ENCODE measurements around the gene CUTA.

Gene CUTA, protein sequence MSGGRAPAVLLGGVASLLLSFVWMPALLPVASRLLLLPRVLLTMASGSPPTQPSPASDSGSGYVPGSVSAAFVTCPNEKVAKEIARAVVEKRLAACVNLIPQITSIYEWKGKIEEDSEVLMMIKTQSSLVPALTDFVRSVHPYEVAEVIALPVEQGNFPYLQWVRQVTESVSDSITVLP

DNA sequence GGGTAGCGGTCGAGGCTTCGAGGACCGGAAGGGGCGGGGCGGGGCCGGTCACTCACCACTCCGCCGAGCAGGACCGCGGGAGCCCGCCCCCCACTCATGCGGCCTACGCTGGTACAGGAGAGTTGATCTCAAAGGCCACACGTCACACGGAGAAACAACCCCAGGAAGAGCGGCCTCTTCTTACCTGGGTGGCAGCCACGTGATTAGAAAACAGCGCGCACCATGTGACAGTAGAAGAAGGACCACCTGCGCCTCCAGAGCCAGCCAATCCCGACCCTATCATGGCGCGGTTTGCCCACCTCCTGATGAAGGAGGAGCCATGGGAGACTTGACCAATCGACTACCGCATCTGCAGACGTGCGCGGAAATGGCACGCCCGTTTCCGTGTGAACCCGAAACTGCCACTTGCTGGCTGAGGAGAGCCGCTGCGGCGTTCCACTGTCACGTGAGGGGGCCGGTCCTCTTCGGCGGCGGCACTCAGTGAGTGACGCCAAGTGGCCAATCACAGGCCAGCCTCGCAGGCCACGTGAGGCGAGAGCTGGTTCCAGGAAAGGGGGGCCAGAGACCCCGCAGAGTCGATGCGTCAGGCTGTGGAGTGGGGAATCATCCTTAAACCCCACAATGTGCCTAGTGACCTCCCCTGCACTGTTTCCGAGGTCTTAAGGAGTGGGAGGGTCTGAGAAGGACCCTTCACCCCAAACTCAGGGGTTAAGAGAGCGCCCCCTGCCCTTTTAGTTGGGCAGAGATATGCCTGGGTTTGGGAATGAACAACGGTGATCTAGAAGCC lies at the start of gene CUTA:
Gene CUTA (minus strand): TSS at position 205 of the 787 bp plus-strand sequence. CDS start 107 bp downstream, at position 98.
- DNase-seq (ENCODE audit: low spot score), result peak; percentile 99

DNA sequence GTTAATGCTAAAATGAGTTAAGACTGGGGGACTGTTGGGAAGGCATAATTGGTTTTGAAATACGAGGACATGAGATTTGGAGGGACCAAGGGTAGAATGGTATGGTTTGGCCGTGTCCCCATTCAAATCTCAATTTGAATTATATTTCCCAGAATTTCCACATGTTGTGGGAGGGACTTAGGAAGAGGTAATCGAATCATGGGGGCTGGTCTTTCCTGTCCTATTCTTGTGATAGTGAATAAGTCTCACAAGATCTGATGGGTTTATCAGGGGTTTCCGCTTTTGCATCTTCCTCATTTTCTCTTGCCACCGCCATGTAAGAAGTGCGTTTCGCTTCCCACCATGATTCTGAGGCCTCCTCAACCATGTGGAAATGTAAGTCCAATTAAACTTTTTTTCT lies 49.2 kb upstream of the CUTA start:
- no peak for DNase-seq (ENCODE audit: low spot score)

DNA sequence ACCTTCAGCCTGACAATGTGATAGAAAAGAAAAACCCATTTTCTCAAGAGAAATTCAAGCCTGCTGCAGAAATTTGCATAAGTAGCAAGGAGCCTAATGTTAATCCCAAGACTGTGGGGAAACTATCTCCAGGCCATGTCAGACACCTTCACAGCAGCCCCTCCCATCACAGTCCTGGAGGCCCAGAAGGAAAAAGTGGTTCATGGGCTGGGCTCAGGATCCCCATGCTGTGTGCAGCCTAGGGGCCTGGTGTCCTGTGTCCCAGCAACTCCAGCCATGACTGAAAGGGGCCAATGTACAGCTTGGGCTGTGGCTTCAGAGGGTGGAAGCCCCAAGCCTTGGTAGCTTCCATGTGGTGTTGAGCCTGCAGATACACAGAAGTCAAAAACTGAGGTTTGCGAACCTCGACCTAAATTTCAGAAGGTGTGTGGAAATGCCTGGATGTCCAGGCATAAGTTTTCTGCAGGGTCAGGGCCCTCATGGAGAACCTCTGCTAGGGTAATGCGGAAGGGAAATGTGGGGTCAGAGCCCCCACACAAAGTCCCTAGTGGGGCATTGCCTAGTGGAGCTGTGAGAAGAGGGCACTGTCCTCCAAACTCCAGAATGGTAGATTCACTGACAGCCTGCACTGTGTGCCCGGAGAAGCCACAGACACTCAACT lies 48.3 kb upstream of the CUTA start:
- DNase-seq (ENCODE audit: low spot score), result no peak

DNA sequence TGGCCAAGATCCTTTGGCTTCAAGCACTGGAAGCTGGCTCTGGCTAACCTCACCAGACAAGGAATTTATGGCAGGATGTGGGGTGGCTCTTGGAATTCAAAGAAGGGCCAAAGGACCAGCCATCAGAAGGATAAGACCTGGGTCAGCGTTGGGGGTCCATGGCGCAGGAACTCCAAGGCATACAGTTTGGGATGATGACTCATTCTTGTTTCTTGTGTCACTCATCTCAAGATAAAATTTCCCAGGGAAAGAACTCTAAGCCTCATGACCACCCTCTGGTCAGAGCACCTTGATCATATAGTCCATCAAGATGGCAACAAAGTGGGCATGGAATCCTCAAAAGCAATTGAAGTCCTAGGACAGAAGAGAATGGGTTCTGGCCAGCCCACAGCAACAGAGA lies 41.3 kb upstream of the CUTA start:
- no peak for DNase-seq (ENCODE audit: low spot score)

DNA sequence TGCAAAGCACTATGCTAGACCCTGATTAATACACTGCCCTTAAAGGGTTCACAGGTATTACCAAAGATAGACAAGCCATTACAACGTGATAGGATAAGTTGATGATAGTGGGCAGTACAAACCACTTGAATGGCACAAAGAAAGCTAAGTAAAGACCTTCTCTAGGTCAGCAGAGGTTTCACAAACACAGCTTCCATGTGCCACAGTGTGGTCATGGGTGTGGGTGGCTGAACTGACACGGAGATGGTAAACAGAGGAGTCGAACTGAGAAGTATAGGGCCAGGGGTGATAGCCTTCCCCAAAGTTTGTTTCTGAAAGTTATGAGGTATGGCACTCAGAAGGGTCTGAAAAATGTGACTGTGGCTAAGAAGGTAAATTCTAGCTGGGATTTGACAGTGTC lies 40.8 kb upstream of the CUTA start:
- no peak for DNase-seq (ENCODE audit: low spot score)

DNA sequence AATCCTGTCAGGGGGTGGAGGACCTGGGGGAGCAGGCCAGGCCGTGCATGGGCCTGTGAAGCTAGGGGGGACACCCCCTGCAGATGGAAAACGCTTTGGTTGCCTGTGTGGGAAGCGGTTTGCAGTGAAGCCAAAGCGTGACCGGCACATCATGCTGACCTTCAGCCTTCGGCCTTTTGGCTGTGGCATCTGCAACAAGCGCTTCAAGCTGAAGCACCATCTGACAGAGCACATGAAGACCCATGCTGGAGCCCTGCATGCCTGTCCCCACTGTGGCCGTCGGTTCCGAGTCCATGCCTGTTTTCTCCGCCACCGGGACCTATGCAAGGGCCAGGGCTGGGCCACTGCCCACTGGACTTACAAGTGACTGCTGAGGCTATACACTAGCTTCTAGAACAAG lies 38.2 kb upstream of the CUTA start:
- no peak for DNase-seq (ENCODE audit: low spot score)

DNA sequence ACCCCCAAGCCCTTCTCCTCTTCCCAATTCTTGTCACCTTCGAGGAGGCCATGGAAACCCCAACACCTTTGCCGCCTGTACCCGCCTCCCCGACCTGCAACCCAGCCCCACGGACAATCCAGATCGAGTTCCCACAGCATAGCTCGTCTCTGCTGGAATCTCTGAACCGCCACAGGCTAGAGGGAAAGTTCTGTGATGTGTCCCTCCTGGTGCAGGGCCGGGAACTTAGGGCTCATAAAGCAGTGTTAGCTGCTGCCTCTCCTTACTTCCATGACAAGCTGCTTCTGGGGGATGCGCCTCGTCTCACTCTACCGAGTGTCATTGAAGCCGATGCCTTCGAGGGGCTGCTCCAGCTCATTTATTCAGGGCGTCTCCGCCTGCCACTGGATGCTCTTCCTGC lies 37.1 kb upstream of the CUTA start:
- no peak for DNase-seq (ENCODE audit: low spot score)

DNA sequence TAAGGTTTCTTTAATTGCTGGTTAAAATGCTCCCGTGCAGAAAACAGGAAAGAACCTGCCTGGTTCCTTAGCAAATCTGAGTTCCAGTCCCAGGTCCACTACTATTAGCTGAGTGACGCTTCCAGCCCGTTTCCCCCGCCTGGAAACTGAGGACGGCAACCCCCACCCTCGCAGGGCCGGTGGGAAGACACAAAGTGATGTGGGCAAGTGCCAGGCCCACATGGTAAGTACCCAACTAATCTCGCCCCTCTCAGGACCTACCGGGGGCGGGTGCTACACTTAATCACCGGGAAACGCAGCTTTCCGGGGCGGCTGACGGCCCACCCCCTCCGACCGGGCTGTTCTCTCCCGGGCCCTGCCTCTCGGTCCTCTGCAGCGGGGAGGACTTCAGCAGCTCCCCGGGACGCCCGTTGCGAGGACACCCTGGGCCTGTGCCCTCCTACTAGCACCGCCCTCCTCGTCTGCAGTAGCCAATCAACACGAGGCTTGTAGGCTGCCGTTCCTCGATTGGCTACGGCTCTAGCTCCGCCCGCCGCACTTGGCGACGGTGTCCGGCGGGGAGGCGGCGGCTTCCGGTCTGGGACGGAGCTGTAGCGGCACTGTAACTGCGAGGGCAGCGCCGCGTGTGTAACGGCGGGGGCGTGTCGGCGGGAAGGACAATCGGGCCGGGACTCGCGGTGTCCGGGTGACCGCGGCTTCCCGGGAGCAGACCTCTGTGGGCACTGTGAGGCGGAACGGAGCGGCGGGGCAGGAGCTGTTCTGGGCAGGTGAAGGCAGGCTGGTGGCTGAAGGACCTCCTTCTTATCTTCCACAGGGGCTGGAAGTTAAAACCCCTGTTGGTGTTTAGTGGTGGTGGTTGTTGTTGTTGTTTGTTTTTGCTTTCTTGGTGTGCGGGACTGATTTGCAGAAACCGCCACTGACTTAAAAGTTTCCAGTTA lies 36.4 kb upstream of the CUTA start, which contains the start of gene ZBTB9:
Gene ZBTB9 (plus strand): TSS at position 568 of the 938 bp plus-strand sequence. CDS start 525 bp downstream, outside the sequence.
- DNase-seq (ENCODE audit: low spot score), result peak; percentile 97

DNA sequence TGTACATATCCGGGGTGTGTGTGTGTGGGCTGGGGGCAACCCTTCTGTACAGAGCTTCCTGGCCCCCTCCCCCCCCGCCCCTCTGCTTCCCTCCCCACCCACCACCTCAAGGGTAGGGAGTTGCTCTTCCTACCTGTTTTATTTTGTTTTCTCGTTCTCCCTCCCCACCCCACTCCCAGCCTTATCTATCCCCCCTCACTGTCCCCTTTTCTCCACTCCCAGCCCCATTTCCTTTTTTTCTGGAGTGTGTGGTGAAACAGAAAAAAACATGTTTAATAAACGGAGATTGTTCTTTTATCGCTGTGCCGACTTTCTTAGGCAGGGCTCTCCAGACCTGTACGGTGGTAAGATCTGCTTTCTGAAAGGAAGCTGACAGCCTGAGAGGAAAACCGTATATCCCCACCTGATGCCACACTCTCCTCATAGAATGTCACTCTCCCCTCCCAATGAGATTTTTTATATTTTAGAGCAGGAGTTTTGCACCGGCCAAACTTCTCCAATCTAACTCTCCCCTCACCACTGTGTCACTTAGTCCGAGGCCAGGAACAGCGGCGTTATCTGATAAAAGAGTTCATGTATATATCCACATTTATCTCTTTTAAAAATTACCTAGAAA lies 35.6 kb upstream of the CUTA start:
- DNase-seq (ENCODE audit: low spot score), result no peak

DNA sequence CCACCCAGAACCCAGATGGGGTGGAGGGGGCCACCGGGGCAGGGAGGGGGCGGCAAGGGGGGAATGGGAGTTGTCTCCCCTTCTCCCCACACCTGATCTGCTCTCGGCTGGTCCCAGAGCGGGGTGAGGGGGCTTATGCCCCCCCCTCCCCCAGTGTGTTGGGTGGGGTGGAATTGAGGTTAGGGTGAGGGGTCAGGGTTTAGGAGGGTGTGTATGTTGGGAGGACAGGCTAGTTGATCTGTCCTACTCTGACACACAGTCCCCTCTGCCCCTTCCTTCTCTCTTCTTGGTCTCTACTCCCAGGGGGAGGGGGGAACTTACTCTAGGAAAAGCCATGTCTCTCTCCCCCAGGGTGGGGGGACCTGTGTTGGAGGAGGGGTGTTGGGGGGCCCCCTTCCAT lies 34.6 kb upstream of the CUTA start:
- no peak for DNase-seq (ENCODE audit: low spot score)

DNA sequence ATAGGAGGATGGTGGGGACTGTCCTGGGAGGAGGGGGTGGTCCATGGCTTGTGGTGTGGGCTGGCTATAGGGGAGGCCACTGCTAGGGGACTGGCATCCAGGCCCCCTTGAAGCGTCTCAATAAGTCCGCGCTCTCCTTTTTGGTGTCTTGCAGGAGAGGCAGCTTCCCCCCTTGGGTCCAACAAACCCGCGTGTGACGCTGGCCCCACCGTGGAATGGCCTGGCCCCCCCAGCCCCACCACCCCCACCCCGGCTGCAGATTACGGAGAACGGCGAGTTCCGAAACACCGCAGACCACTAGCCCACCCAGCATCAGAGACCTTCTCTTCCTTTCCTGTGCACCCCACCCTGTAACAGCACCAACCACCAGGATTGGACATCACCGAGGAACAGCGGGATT lies 33.7 kb upstream of the CUTA start:
- no peak for DNase-seq (ENCODE audit: low spot score)

DNA sequence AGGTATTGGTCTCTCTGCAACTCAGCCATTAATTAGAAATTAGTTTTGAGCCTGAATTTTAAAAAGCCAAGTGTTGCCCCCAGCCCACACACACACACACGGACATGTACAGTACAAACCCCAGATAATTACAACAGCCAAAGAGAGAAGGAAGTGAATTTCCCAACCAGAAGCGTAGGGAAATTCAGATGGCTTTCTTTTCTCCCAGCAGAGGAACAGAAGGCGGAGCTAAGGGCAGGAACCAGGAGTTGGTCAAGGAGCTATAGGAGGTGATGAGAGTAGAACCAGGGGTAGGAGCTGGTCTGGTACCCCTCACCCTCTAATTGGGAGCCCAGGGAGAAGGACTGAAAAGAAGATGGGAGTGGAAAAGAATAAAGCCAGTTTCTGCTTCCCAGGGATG lies 32.5 kb upstream of the CUTA start:
- no peak for DNase-seq (ENCODE audit: low spot score)

DNA sequence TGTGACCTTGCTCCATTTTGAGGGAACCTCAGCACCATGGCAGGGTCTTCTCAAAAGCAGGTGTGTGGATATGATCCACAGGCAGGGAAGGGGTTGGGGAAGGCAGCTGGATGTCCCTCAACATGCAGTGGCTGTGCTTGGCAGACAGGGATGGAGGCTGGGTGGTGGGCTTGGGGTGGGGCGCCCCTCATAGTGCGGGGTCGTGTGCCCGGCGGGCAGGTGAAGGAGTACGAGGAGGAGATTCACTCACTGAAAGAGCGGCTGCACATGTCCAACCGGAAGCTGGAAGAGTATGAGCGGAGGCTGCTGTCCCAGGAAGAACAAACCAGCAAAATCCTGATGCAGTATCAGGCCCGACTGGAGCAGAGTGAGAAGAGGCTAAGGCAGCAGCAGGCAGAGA lies 28.4 kb upstream of the CUTA start:
- DNase-seq (ENCODE audit: low spot score), result no peak

DNA sequence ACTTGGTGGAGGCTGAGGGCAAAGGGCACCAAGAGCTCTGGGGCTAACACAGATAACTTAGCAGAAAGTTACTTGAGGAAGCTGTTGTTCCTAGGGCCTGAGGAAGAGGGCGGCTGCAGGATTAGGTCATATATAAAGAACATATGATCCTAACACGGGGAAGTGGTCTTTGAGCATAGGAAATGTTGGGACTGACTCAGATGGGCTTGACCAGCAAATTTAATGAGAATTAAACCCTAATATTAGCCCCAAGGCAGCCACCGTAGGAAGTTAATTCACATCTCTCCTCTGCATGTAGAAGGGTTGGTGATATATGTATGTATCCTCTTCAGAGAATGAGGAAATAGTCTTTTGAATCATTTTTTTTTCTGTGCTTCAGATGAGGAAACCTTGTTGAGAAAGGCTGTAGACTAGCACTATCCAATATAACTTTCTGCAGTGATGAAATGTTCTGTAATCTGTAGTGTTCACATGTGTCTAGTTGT lies 27.3 kb upstream of the CUTA start:
- DNase-seq (ENCODE audit: low spot score), result no peak

DNA sequence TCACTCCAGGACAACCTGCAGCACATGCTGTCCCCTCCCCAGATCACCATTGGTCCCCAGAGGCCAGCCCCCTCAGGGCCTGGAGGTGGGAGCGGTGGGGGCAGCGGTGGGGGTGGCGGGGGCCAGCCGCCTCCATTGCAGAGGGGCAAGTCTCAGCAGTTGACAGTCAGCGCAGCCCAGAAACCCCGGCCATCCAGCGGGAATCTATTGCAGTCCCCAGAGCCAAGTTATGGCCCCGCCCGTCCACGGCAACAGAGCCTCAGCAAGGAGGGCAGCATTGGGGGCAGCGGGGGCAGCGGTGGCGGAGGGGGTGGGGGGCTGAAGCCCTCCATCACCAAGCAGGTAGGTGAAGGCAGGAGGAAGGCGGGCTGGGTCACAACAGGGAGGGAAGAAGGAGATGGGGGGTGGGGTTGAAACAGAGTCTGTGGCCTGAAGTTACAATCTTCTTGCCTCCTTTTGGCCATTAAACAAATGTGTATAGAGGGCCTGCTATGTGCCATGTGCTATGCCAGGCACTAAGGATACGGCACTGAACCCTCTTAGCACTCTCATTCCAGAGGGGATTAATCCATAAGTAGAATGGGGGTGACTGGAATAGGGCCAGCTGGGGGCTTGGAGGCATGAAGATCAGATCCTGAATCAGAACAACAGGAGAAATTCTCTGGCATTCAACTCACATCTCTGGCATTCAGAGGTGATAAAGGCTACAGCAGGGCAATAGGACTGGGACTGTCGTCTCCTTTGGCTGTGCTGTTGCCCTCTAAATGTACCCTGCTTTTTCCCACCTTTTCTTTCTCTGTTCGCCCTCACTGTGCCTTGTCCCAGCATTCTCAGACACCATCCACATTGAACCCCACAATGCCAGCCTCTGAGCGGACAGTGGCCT lies 26.0 kb upstream of the CUTA start:
- no peak for DNase-seq (ENCODE audit: low spot score)

DNA sequence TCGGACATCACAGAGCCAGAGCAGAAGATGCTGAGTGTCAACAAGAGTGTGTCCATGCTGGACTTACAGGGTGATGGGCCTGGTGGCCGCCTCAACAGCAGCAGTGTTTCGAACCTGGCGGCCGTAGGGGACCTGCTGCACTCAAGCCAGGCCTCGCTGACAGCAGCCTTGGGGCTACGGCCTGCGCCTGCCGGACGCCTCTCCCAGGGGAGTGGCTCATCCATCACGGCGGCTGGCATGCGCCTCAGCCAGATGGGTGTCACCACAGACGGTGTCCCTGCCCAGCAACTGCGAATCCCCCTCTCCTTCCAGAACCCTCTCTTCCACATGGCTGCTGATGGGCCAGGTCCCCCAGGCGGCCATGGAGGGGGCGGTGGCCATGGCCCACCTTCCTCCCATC lies 25.1 kb upstream of the CUTA start:
- no peak for DNase-seq (ENCODE audit: low spot score)

DNA sequence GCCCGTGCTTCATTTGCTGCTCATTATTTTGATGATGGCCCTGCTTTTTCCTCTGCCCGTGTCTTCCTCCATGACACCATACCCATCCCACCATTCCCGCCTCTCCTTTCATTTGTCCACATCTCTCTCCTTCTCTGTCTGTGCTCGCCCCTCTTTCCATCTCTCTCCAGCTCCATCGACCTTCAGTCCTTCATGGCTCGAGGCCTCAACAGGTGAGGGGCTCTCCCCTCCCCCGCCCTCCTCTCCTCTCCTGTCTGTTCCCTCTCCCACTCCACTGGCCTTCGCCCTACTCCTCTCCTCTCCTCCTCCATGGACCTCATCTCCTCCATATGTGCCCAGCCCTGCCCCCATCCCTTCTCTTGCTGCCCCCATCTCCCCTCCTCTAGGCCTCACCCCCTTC lies 24.4 kb upstream of the CUTA start:
- DNase-seq (ENCODE audit: low spot score), result no peak

DNA sequence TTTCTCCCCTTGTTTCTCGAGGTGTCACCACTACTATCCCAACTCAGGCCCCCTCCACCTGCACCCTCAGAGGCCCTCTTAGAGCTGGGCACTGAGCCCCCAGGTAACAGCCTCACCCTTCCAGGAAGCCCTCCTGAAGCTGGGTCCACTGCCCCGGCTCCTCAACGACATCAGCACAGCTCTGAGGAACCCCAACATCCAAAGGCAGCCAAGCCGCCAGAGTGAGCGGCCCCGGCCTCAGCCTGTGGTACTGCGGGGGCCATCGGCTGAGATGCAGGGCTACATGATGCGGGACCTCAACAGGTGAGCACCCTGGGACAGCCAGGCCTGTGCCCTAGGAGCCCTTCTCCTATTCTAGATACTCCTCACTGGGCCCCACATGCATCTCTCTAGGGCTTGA lies 23.6 kb upstream of the CUTA start:
- DNase-seq (ENCODE audit: low spot score), result no peak

DNA sequence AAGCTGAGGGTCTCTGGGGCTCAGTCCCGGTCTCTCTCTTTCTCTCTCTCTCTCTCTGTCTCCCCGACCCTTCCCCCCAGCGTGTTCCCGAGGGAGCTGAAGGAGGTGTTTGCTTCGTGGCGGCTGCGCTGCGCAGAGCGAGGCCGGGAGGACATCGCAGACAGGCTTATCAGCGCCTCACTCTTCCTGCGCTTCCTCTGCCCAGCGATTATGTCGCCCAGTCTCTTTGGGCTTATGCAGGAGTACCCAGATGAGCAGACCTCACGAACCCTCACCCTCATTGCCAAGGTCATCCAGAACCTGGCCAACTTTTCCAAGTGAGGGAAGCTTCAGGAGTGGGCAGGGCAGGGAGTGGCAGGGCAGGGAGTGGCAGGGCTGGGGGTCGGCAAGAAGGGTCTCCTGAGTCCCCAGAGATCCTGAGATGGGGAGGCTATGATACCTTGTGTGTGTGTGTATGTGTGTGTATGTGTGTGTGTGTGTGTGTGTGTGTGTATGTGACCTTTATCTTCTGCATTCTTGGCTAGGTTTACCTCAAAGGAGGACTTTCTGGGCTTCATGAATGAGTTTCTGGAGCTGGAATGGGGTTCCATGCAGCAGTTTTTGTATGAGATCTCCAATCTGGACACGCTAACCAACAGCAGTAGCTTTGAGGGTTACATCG lies 22.9 kb upstream of the CUTA start:
- no peak for DNase-seq (ENCODE audit: low spot score)
